Measurements from ENCODE around the gene BAIAP2L1. TPM values are rescaled to one million over a fixed set of nuclear protein-coding genes. Genes with fewer than 3 reads are reported as not detected.

BAIAP2L1 gene
- total RNA-seq, 2 donors from 2014 or later, result 30.5 to 38.4 TPM

DNA sequence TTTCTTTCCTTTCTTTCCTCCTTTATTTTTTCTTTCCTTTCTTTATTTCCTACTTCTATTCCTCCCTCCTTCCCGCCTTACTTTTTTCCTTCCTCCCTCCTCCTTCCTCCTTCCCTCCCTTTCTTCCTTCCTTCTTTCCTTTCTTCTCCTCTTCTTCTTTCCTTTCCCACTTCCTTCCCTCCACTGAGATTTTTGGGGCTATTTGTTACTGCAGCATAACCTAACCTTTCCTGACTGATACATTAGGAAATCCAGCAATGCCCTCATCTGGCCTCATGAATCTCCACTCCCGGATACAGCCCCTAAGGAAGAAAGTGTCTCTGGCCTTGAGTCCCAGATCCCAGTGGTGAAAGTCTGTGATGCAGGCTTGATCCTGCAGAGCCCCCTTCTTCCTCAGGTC is 38.6 kb upstream of the BAIAP2L1 start:
- no peaks in the 10 kb centered on the region for H3K36me3 Mint-ChIP-seq (ENCODE audit: low read depth)
- H3K9me3 Mint-ChIP-seq, result peaks cover 13% of the 10 kb centered on the region
- H3K27ac Mint-ChIP-seq, result no peak overlapping the region
- no peak for DNase-seq
- Histone ChIP-seq H3K27me3 (ENCODE audit: control insufficient read depth, insufficient read depth, low read length, poor library complexity, severe bottlenecking) (no peaks in the 10 kb centered on the region), H3K27ac (ENCODE audit: low read depth, low read length) (no peak overlapping the region), H3K36me3 (ENCODE audit: control insufficient read depth, insufficient read depth, low read length) (no peaks in the 10 kb centered on the region), H3K4me3 (ENCODE audit: low read length) (no peak overlapping the region), H3K9me3 (ENCODE audit: control insufficient read depth, low read length) (peaks cover 8% of the 10 kb centered on the region), H3K4me1 (ENCODE audit: control insufficient read depth, insufficient read depth, low read length) (no peaks in the 10 kb centered on the region), H3K9ac (ENCODE audit: extremely low read depth, low read length, poor library complexity, severe bottlenecking) (no peak overlapping the region)
- no peak overlapping the region for H3K4me3 Mint-ChIP-seq
- H3K27me3 Mint-ChIP-seq (ENCODE audit: insufficient read depth), result peaks cover 3% of the 10 kb centered on the region
- no peaks in the 10 kb centered on the region for H3K4me1 Mint-ChIP-seq
- 41 to 47% methylated on average over 2 of the region's 2 CpGs for WGBS, 2 experiments (ENCODE audit: insufficient coverage in 1 of 2, insufficient read length in 1 of 2)
- TF ChIP-seq, protein P1, sequence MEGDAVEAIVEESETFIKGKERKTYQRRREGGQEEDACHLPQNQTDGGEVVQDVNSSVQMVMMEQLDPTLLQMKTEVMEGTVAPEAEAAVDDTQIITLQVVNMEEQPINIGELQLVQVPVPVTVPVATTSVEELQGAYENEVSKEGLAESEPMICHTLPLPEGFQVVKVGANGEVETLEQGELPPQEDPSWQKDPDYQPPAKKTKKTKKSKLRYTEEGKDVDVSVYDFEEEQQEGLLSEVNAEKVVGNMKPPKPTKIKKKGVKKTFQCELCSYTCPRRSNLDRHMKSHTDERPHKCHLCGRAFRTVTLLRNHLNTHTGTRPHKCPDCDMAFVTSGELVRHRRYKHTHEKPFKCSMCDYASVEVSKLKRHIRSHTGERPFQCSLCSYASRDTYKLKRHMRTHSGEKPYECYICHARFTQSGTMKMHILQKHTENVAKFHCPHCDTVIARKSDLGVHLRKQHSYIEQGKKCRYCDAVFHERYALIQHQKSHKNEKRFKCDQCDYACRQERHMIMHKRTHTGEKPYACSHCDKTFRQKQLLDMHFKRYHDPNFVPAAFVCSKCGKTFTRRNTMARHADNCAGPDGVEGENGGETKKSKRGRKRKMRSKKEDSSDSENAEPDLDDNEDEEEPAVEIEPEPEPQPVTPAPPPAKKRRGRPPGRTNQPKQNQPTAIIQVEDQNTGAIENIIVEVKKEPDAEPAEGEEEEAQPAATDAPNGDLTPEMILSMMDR (conservative IDR thresholded peaks at IDR 0.05), result no peak

DNA sequence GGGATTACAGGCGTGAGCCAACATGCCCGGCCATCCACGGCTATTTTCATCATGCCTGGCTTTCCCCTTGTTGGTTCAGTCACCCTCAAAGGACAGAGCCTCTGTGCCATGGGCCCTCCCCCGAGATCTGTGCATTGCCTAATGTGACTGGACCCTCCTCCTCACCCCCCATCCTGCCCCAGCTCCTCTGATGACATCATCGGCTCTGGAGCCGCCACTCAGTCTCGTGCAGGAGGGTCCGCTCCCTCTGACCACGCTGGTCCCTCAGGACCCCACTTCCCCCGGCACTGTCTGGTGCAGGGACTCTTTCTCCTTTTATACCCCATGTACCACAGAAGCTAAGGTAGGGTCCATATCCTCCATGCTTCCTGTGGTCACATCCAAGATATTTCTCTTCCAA is 33.2 kb upstream of the BAIAP2L1 start:
- Mint-ChIP-seq H3K36me3 (ENCODE audit: low read depth) (no peaks in the 10 kb centered on the region), H3K4me1 (no peaks in the 10 kb centered on the region), H3K4me3 (no peak overlapping the region), H3K27me3 (ENCODE audit: insufficient read depth) (peaks cover 6% of the 10 kb centered on the region), H3K27ac (no peak overlapping the region), H3K9me3 (peaks cover 3% of the 10 kb centered on the region)
- H3K9ac ChIP-seq (ENCODE audit: extremely low read depth, low read length, poor library complexity, severe bottlenecking), result no peak overlapping the region
- H3K4me1 ChIP-seq (ENCODE audit: control insufficient read depth, insufficient read depth, low read length), result no peaks in the 10 kb centered on the region
- H3K4me3 ChIP-seq (ENCODE audit: low read length), result no peak overlapping the region
- no peak overlapping the region for H3K27ac ChIP-seq (ENCODE audit: low read depth, low read length)
- 92 to 94% methylated on average over 7 to 10 of the region's 10 CpGs for WGBS, 2 experiments (ENCODE audit: insufficient coverage in 1 of 2, insufficient read length in 1 of 2)
- H3K9me3 ChIP-seq (ENCODE audit: control insufficient read depth, low read length), result no peaks in the 10 kb centered on the region
- no peak for DNase-seq
- no peaks in the 10 kb centered on the region for H3K36me3 ChIP-seq (ENCODE audit: control insufficient read depth, insufficient read depth, low read length)
- no peaks in the 10 kb centered on the region for H3K27me3 ChIP-seq (ENCODE audit: control insufficient read depth, insufficient read depth, low read length, poor library complexity, severe bottlenecking)
- TF ChIP-seq, protein P1 (conservative IDR thresholded peaks at IDR 0.05), result no peak

DNA sequence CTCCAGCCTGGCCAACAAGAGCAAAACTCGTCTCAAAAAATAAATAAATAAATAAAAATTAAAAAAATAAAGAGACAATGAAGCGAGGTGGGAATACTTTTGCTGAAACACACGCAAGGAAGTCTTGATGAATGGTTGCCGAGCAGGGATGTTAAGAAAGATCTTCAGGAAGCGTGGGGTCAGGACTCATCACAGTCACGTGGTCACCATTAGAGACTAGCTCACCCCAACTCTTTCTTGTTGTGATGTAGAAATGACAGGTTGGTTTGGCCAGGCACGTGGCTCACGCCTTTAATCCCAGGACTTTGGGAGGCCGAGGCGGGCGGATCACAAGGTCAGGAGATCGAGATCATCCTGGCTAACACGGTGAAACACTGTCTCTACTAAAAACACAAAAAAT is 28.9 kb upstream of the BAIAP2L1 start:
- H3K27ac ChIP-seq (ENCODE audit: low read depth, low read length), result no peak overlapping the region
- no peaks in the 10 kb centered on the region for H3K9me3 ChIP-seq (ENCODE audit: control insufficient read depth, low read length)
- no peak overlapping the region for H3K4me3 Mint-ChIP-seq
- H3K36me3 Mint-ChIP-seq (ENCODE audit: low read depth), result no peaks in the 10 kb centered on the region
- no peaks in the 10 kb centered on the region for H3K36me3 ChIP-seq (ENCODE audit: control insufficient read depth, insufficient read depth, low read length)
- DNase-seq, result no peak
- no peak overlapping the region for H3K9ac ChIP-seq (ENCODE audit: extremely low read depth, low read length, poor library complexity, severe bottlenecking)
- no peak overlapping the region for H3K27ac Mint-ChIP-seq
- peaks cover 8% of the 10 kb centered on the region for H3K27me3 Mint-ChIP-seq (ENCODE audit: insufficient read depth)
- no peaks in the 10 kb centered on the region for H3K4me1 ChIP-seq (ENCODE audit: control insufficient read depth, insufficient read depth, low read length)
- 93 to 94% methylated on average over 4 to 9 of the region's 13 CpGs for WGBS, 2 experiments (ENCODE audit: insufficient coverage in 1 of 2, insufficient read length in 1 of 2)
- no peak overlapping the region for H3K4me3 ChIP-seq (ENCODE audit: low read length)
- TF ChIP-seq, protein P1 (conservative IDR thresholded peaks at IDR 0.05), result no peak
- peaks cover 3% of the 10 kb centered on the region for H3K9me3 Mint-ChIP-seq
- no peaks in the 10 kb centered on the region for H3K4me1 Mint-ChIP-seq
- H3K27me3 ChIP-seq (ENCODE audit: control insufficient read depth, insufficient read depth, low read length, poor library complexity, severe bottlenecking), result no peaks in the 10 kb centered on the region
